Measurements from ENCODE around the gene OR52B4.
"Not testable (repeated sequence)": the region's sequence is repeated elsewhere in the genome, so short reads cannot be mapped to it uniquely, and the experiment has no call there.

Gene OR52B4

DNA sequence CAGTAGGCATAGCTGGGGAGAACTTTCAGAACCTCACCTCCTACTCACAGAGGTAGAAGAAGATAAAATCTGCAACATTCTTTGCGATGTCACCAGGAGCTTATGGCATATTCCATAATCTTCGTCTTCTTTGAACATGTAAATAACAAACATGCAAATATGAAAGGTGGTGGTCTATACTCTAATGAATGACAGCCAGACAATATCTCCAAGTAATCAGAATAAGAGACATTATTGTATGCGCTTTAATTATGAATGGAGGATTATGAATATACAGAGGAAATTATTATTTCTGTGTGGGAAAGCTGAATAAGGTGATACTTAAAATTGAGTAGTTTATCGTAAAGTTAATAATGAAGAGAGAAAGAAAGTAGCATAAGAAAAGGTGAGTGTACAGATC, at the start of gene OR52B4:
OR52B4 (minus strand) TSS at position 101 of the 400 bp plus-strand sequence; CDS start at position 10, 91 bp downstream.
- no peak for DNase-seq

DNA sequence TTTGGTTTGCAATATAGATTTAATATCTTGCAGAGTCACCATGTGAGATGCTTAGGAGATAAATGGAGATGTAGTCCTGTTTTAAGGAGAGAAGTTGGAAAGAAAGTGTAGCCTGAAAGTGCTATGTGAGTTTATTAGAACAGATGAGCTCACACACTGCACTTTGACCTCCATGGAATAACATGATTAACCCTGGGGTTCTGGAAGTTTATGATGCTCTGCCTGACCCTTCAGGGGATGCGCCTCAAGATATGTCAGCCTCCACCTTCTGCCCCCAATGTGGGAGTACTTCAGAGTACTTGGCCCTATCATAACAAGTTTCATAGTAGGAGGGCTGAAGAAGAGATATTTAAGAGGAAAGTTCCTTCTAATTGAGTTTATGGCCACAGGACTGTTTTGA, 48.6 kb upstream of the OR52B4 start:
- no peak for DNase-seq

DNA sequence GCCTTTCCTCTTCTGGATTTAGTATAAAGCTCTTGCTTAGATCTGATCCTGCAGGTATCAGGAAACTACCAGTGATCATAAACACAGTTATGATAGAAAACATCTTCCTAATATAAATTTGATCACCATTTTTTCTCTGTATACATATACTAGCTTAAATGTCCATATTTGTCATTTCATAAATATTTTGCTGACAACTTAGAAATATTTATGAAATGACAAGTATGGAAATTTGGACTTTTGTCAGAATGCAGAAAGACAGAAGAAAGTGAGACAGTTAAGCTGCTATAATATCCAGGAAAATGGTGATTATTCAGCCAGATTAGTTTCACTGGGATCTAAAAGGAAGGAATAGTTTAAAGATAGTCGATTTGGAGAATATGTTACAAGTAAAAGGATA, 48.1 kb upstream of the OR52B4 start:
- no peak for DNase-seq

DNA sequence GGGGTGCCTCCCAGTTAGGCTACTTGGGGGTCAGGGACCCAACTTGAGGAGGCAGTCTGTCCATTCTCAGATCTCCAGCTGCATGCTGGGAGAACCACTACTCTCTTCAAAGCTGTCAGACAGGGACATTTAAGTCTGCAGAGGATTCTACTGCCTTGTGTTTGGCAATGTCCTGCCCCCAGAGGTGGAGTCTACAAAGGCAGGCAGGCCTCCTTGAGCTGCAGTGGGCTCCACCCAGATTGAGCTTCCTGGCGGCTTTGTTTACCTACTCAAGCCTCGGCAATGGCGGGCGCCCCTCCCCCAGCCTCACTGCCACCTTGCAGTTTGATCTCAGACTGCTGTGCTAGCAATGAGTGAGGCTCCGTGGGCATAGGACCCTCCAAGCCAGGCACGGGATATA, 38.0 kb upstream of the OR52B4 start:
- DNase-seq = not testable (repeated sequence)

DNA sequence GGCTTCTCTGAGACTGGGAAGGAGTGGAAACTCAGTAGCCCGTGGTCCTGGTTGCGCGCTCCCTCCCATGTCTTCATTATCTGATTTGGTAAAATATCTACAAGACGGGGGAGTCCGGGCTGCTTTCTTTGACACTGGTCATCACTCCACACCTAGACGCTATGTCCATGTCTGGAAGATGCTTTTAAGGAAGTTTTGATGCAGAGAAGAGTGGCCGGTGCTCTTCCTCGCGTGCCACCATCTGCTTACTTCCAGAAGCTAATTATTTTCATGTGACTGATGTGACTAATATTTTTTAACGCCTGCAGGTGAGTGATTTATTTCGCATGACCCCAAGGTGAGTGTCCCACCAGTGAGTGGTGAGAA, 25.7 kb upstream of the OR52B4 start:
- no peak for DNase-seq

DNA sequence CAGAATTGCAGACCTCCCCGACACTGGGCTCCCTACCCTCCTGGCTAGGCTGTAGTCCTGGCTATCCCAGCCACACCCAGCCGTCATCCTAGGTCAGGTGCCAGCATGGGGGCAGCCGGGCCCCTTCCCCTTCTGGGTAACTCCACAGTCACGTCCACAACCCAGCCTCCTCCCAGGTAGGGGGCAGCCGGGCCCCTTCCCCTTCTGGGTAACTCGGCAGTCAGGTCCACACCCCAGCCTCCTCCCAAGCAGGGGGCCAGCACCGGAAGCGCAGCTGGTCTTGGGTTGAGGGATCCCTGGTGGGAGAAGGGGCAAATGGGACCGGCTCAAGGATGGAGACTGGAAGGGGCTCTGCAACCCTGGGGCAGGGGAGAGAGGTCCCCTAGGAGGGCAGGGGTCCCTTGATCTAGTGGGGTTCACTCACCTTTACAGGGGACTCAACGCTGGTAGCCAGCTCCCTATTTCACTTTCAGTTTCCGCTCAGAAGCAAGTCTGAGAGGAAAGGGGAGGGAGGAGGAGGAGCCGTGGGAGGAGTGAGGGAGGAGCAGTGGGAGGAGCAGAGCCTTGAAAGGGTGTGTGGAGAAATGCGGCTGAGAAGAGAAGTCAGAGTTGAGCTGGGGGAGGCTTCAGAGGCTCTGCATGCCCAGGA, 25.1 kb upstream of the OR52B4 start, which contains the start of gene TRIM21:
TRIM21 (minus strand) TSS at position 494 of the 649 bp plus-strand sequence. CDS start 3,293 bp downstream, outside the sequence.
- peak; percentile 94 for DNase-seq

DNA sequence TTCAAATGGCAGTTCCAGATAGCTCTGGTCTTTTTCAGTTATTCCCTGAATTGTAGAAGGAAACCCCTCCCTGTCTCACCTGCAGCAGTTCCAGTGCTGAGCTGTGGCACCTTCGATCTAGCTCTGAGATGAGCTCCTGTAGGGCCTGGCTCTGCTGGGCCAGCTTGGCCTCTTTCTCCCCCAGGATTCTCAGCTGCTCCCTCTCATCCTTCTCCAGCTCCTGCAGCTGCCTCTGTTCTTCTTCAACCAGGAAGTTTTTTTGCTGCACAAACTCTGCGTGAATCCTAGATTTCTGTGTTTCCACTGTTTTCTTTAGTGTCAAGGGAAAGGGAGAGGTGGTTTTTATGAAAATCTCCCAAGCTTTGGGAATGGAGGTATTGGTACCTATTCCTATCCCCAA, 20.0 kb upstream of the OR52B4 start:
- no peak for DNase-seq

DNA sequence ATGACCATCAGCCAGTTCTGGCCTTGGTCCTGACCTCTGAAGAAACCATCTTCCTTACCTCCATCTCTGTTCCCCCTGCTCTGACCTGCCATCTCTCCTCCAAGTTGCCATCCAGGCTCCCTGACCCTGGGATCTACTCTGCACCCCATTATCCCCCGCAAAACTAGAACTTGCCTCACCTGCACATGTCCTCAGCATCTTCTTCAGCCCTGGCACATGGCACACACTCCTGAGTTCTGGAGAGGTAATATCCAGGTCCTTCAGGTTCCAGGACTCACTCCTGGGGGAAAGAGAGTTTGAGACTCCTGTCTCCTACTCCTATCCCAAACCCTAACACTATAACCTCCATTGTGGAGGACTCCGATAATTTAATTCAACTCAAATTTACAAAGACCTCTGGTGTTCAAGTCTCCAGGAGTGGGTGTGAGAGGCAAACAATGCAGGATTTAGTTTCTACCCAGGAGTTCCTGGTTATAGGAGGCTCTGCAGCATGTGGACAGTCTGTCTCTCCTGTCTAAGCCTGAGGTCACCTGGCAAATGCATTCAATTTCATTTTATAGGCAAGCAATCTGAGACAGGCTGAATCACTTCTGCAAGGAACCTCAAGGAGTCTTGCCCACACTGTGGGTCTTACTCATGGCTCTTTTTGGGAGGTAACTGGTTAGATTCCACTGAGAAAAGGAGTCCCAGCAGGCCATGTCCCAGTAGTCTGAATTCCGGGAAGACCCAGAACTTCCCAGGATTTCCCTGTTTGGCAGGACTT, 18.0 kb upstream of the OR52B4 start:
- no peak for DNase-seq

DNA sequence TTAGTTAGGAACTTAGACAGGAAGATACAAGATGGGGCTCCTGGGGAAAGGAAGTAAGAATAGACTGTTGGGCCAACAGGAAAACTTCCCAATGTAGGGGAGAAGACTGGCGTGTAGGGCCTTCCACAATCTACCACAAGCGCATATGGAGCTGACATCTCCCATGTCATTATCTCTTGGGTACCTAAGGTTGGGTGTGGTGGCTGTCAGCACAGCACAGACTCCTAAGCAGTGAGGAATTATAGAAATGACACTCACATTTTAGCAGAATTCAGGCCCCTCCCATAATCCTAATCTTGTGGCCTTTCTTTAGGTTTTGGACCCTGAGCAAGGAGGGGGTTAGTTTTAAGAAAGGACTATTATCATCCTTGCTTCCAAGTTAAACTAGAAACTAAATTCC, 13.7 kb upstream of the OR52B4 start:
- DNase-seq = no peak

DNA sequence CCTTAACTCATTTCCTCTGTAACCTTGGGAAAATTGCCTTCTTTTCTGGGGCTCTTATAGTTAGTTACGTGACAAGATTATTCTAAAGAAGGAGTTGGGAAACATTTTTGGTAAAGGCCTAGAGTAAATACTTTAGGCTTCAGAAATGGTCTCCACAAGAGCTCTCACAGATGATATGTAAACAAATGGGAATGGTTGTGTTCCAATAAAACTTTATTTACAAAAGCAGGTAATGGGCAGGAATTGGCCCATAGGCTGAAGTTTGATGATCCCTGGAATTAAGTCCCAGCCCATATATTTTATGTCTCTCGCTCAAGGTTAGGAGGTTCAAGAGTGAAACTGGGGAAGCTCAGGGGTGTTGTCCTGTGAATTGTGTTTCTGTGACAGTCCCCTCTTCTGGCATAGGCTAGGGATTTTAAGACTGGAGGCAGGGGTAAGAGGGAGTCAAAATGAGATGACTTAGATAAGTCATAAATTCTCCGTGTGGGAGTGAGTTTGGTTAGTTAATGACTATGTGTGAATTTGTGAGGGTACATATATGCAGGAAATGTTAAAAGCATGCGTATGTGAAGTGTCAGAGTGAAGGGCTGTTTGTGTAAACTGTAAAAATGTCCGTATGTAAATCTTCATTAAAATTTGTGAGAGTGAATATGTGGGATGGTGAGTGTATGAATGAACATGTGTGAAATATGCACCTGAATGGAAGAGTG, 7.4 kb upstream of the OR52B4 start:
- DNase-seq = no peak

DNA sequence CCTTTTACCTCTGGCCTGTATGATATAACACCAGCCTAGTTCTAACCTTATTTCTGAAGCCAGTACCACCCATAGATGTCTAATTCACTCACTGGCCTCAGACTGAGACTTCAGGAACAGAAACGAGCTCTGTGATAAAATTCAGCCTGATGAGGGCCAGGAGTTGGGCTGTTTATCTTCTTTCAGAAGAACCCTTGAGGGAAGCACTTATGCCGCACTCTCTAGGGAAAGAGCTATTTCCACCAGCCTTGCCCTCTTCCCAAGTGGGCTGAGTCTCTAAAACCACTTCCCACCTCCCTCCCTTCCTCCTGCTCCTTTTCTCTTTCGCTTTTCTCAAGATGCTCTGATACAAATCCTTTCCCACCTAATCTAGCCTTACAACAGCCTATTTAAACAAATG, 2.0 kb upstream of the OR52B4 start:
- DNase-seq = no peak

DNA sequence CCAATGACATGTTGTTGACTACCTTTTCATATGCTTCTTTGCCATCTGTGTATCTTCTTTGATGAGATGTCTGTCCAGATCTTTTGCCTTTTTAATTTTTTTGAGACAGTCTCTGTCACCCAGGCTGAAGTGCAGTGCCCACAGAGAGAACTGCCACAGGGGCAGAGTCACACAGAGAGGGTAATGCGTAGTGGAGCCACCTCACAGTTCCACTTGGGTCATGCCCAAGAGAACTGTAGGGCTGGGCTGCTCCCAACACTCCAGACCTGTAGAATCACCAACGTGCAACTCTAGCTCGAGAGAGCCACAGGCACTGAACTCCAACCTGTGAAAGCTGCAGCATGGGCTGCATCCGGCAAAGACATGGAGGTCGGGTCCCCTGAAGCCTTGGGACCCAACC, 20.0 kb downstream of the OR52B4 start:
- DNase-seq = not testable (repeated sequence)

DNA sequence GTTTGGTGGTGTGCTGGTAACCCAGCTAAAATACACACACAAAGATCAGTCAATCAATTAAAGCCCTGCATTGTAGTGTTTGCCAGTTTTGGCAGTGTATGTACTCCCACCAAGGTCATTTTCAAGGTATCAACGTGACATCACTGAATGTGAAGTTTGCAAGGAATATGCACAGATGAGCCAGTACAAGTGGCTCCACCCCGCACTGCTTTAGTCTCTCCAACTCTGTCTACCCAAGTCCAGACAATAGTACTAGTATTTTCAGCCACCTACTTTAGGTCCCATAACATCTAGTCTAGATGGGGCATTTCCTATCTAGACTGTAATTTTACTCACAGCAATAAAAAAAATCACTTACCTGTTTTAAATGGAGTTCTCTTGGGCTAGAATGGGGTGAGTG, 22.8 kb downstream of the OR52B4 start:
- not testable (repeated sequence) for DNase-seq

DNA sequence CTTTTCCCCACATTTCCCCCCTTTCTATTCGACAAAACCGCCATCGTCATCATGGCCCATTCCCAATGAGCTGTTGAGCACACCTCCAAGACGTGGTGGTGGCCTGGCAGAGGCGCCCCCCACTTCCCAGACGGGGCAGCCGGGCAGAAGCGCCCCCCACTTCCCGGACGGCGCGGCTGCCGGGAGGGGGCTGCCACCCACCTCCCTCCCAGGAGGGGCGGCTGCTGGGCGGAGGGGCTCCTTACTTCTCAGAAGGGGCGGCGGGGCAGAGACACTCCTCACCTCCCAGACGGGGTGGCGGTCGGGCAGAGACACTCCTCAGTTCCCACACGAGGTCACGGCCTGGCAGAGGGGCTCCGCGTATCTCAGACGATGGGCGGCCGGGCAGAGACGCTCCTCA, 33.8 kb downstream of the OR52B4 start:
- DNase-seq = not testable (repeated sequence)

All from activated effector memory CD4-positive, alpha-beta T cell treated with anti-CD3 and anti-CD28 coated beads, Interleukin-2, amount 50 U/mL, for 16 hours (primary cell).